RPMI8226 (cell line): ENCODE measurements around the gene SLC44A2.

Source experiments
- DNase-seq: peaks from one replicate; pipeline ENCODE4 v3.0.0-alpha.2; 2015

The SLC44A2 gene

DNA sequence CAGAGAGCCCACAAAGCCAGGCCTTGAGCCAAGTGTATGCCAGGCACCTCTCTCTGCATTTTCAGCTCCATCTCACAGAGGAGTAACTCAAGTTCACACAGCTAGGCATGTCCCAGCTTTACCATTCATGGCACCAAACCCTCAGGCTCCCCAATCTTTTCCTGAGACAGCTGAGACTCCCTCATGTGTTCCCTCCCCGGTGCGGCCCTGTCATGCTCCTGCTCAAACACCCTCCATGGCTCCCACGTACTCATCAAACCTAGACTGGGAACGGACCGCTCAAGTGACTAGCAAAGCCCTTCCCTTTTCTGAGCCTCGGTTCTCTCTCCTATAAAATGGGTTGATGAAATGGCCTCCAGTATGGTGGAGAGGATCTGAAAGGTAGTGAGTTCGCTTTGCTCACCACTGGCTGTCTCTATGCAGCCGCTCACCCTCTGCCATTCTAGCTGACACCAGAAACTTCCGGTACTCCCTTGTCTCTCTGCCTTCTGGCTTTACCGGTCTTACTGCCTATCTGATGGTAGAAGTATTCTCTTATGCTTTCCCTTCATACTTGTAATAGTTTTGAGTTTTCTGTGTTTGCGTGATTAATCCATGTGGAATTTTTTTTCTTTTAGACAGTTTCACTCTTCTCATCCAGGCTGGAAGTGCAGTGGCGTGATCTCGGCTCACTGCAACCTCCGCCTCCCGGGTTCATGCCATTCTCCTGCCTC is 7.8 kb upstream of the SLC44A2 start:
- no peak for DNase-seq

- no peak for DNase-seq
Measured at GRCh38 chr19:10618846-10619245, 6.5 kb upstream of the SLC44A2 start.

DNA sequence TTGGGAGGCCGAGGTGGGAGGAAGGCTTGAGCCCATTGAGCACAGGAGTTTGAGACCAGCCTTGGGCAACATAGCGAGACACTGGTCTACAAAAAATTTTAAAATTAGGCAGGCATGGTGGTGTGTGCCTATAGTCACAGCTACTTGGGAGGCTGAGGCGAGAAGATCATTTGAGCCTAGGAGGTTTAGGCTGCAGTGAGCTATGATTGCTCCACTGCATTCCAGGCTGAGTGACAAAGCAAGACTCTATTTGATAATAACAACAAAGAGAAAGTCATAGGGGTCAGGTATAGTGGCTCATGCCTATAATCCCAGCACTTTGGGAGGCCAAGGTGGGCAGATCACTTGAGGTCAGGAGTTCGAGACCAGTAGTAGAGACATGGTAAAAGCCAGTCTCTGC is 4.6 kb upstream of the SLC44A2 start:
- DNase-seq: no peak

DNA sequence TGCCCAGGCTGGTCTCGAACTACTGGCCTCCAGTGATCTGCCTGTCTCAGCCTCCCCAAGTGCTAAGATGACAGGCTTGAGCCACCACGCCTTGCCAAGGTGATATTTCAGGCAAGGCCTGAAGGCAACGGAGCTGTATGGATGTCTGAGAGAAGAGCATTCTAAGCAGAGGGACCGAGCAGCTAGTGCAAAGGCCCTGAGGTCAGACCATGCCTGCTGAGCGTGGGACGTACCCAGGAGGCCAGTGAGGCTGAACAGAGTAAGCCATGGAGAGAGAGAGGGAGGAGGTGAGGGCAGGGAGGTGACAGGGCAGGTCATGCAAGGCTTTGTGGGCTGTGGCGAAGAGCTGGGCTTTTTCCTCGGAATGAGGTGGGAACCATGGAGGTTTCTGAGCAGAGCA is 3.4 kb upstream of the SLC44A2 start:
- DNase-seq: no peak

GRCh38 chr19:10624585-10624984 is 768 bp upstream of the SLC44A2 start:
- DNase-seq: no peak

DNA sequence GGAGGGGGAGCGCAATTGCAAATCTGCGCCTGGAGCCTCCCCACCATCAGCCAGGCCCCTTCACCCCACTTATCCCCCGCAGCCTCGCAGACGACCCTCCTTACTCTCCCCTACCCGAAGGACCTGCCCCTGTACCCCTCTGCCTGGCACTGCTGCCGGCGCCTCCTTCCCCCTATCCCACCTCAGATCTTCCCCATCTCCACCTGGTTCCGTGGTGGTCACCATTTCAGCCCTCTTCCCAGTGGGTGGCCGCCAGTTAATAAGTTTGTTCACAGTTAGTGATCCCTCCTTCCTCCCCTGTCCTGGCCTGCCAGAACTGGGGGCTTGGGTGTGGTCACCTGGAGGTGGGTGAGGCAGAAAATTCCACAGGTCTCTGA is 397 bp downstream of the SLC44A2 start:
- DNase-seq: no peak

- DNase-seq: no peak
Measured at GRCh38 chr19:10631874-10632273, 6.5 kb downstream of the SLC44A2 start.

GRCh38 chr19:10634430-10634829 is 9.1 kb downstream of the SLC44A2 start:
- no peak for DNase-seq

- no peak for DNase-seq
Measured at GRCh38 chr19:10634963-10635362, 9.6 kb downstream of the SLC44A2 start.

DNA sequence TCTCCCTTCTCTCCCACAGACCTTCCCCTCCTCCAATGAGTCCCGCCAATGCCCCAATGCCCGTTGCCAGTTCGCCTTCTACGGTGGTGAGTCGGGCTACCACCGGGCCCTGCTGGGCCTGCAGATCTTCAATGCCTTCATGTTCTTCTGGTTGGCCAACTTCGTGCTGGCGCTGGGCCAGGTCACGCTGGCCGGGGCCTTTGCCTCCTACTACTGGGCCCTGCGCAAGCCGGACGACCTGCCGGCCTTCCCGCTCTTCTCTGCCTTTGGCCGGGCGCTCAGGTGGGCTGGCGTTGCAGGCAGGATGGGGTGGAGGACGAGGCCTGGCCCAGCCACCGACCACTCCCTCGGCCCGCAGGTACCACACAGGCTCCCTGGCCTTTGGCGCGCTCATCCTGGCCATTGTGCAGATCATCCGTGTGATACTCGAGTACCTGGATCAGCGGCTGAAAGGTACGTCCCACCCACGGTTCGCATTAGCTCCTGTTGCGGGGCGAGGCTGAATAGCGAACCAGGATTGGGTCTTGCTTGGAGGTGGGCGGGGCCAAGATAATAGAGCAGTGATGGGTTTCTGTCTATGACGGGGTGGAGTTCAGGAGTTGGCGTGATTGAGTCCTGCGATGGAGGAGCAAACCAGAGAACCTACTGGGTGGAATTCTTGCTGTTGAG is 11.1 kb downstream of the SLC44A2 start:
- no peak for DNase-seq

DNA sequence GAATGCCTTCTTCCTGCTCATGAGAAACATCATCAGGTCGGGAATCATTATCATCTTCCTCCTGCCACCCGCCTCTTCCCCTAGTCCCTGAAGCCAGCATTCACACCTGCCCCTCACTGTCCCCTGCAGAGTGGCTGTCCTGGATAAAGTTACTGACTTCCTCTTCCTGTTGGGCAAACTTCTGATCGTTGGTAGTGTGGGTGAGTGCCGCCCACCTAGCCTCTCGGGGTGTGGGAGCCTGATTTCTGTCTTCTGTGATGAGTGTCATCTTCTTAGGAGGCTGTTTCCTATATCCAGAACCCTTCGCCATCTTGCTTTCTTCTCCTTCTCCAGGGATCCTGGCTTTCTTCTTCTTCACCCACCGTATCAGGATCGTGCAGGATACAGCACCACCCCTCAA is 12.5 kb downstream of the SLC44A2 start:
- DNase-seq: no peak

GRCh38 chr19:10639836-10640235 is 14.5 kb downstream of the SLC44A2 start:
- DNase-seq: no peak

- DNase-seq: no peak
Measured at GRCh38 chr19:10640361-10640760, 15.0 kb downstream of the SLC44A2 start.

- DNase-seq: no peak
Measured at GRCh38 chr19:10641248-10641647, 15.9 kb downstream of the SLC44A2 start.

DNA sequence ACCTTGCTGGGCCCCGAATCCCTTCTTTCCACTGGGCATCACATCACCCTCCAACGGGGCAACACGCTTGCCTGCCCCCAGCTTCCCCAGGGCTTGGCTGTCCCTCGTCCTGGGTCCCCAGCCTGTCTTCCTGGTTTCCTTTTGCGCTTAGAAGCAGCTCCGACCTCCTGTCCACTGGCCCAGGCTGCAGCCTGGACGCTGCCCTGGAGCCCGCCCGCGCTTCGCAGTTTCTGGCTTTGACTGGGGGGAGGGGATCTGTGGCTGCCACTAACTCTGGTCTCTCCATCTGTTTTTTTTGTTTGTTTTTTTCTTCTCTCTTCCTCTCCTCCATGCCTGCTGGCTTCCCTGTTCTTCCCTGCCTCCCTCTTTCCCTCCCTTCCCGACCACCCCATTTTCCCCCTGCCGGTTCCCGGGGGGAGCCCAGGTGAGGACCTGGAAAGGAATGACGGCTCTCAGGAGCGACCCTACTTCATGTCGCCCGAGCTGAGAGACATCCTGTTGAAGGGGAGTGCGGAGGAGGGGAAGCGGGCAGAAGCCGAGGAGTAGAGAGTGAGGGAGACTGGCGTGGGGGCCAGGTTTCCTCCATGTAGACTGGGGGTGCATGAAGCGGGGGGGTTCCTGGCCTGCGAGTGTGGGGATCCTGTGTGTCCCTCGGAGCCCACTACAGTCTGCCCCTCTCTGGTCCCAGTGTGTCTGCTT is 17.3 kb downstream of the SLC44A2 start:
- no peak for DNase-seq

- DNase-seq: no peak
Measured at GRCh38 chr19:10643172-10643967, 18.0 kb downstream of the SLC44A2 start.

DNA sequence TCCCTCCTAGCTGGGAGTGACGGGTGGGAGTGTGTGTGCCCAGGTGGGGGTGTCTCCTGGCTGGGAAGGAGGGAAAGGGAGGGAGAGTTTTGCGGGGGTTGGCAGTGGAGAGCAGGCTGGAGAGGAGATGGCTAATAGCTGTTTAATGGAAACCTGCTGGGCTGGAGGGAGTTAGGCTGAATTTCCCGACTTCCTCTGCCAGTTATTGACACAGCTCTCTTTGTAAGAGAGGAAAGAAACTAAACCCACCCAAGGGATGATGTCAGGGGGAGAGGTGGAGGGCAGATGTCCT is 18.6 kb downstream of the SLC44A2 start:
- DNase-seq: no peak

GRCh38 chr19:10644260-10645007 is 19.1 kb downstream of the SLC44A2 start:
- peak; percentile 83 for DNase-seq

DNA sequence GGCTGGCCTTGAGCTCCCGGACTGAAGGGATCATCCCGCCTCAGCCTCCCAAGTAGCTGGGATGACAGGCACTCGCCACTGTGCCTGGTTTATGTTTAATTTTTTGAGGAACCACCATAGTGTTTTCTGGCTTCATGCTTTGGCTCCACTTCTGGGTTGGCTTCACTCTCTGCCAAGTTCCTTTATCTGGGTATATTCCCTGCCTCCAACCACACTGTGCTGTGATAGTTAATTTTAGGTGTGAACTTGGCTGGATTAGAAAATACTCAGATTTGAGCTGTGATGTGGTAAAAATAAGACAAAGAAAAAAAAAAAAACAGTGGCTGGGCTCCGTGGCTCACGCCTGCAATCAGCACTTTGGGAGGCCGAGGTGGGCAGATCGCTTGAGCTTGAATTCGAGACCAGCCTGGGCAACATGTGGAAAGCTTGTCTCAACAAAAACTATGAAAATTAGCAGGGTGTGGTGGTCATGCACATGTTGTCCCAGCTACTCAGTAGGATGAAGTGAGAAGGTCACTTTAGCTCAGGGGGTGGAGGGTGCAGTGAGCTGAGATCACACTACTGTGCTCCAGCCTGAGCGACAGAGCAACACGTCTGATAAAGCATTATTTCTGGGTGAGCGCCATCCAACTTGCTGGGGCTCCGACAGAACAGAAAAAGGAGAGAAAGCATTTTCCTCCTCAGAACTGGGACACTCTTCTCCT is 21.3 kb downstream of the SLC44A2 start:
- DNase-seq: no peak

DNA sequence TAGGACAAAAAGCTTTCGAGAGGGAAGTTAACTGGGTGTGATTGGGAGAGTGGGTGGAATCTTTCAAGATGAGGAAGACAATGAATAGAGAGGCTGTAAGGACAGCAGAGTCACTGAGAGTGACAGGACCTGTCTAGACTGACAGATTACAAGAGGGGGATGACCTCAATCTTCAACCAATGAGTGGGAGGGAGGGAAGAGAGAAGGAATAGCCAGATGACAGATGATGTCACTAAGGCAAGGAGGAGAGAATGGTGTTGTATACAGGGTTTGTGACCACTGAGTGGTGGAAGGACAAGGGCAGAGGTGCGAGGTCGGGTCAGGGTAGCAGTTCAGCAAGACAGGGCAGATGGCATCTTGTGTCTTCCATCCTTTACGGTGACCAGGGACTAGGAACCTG is 23.0 kb downstream of the SLC44A2 start:
- no peak for DNase-seq

GRCh38 chr19:10651851-10652250 is 26.5 kb downstream of the SLC44A2 start:
- peak; percentile 76 for DNase-seq

- DNase-seq: no peak
Measured at GRCh38 chr19:10653482-10653731, 28.1 kb downstream of the SLC44A2 start.
